Eye (tissue), 1 donor: ENCODE results near the gene IDE.
A peak's percentile ranks its signal among the peaks of the same experiment; 100 is the strongest.
"Not testable (repeated sequence)": the region's sequence is repeated elsewhere in the genome, so short reads cannot be mapped to it uniquely, and the experiment has no call there.

Experiments
- DNase-seq: peaks from one replicate; pipeline ENCODE4 v3.0.0-alpha.2; 2015

The IDE gene

GRCh38 chr10:92573798-92574547, at the start of gene IDE:
Gene IDE, minus strand, starts transcription at chr10:92574093. Its CDS starts 74 bp downstream, at chr10:92574019.
- DNase-seq = peak; percentile 96

- DNase-seq = no peak
These were observed 45.5 kb upstream of the IDE start for GRCh38 chr10:92619368-92619767.

GRCh38 chr10:92615515-92615914, 41.6 kb upstream of the IDE start:
- no peak for DNase-seq

GRCh38 chr10:92604841-92605240, 30.9 kb upstream of the IDE start:
- no peak for DNase-seq

- DNase-seq = no peak
These were observed 24.4 kb upstream of the IDE start for GRCh38 chr10:92598321-92598720.

- no peak for DNase-seq
These were observed 21.6 kb upstream of the IDE start for GRCh38 chr10:92595505-92595904.

GRCh38 chr10:92593619-92594588, 20.0 kb upstream of the IDE start:
- DNase-seq = no peak

GRCh38 chr10:92592761-92593618, 19.1 kb upstream of the IDE start, which contains the start of gene KIF11:
Gene KIF11, plus strand, starts transcription at chr10:92593130. Its CDS starts 246 bp downstream, at chr10:92593376.
- peak; percentile 99 for DNase-seq

GRCh38 chr10:92591550-92592022, 17.7 kb upstream of the IDE start:
- DNase-seq = peak; percentile 95

GRCh38 chr10:92590623-92591549, 17.0 kb upstream of the IDE start:
- DNase-seq = peak; percentile 75

- not testable (repeated sequence) for DNase-seq
These were observed 8.5 kb upstream of the IDE start for GRCh38 chr10:92582347-92582746.

GRCh38 chr10:92575961-92576360, 2.1 kb upstream of the IDE start:
- no peak for DNase-seq

- no peak for DNase-seq
These were observed 812 bp upstream of the IDE start for GRCh38 chr10:92574548-92575261.

GRCh38 chr10:92573091-92573797, 649 bp downstream of the IDE start:
- peak; percentile 74 for DNase-seq

- DNase-seq = no peak
These were observed 1.4 kb downstream of the IDE start for GRCh38 chr10:92572362-92573090.

- DNase-seq = no peak
These were observed 2.2 kb downstream of the IDE start for GRCh38 chr10:92571649-92572048.

GRCh38 chr10:92569663-92570062, 4.2 kb downstream of the IDE start:
- not testable (repeated sequence) for DNase-seq

GRCh38 chr10:92569071-92569470, 4.8 kb downstream of the IDE start:
- no peak for DNase-seq

GRCh38 chr10:92567952-92568600, 5.8 kb downstream of the IDE start:
- no peak for DNase-seq
